A673 (cell line): ENCODE measurements around the gene RTL1. TPM values are rescaled to one million over a fixed set of nuclear protein-coding genes. Genes with fewer than 3 reads are reported as not detected.

ENCODE experiments used
- BruUV-seq: library from RNA; stranded (reverse); fragments of 400-500 nt; replicated peaks from 2 replicates; lab custom pipeline; 2021; lab: Mats Ljungman, UMichigan
- CTCF ChIA-PET: fragments of 300-600 bp; sonication (Branson Sonifier 250); formaldehyde crosslinking; loops from one replicate; lab custom pipeline; 2022; ENCODE audit warnings: antibody characterized with exemption; lab: Charles Lee
- POLR2A ChIA-PET: fragments of 300-600 bp; sonication (Branson Sonifier 250); formaldehyde crosslinking; loops from one replicate; lab custom pipeline; 2022; ENCODE audit warnings: antibody characterized with exemption; ENCODE audit not compliant: low non-redundant PET; lab: Charles Lee
- DNase-seq: peaks from one replicate; pipeline ENCODE4 v3.0.0-alpha.2; 2015; ENCODE audit warnings: low spot score
- H3K27ac ChIP-seq: fragments of 200-600 bp; sonication (generic); 2 replicates; pipeline ENCODE4 v1.5.1; 2016; ENCODE audit warnings: mixed run types, low read depth, mild to moderate bottlenecking, mixed read lengths, antibody characterized with exemption, low read length; ENCODE audit not compliant: poor library complexity, severe bottlenecking
- H3K27me3 ChIP-seq: fragments of 200-600 bp; sonication (generic); replicated peaks from 2 replicates; pipeline ENCODE4 v1.6.1; 2017; ENCODE audit warnings: mixed run types, low read depth, mild to moderate bottlenecking, mixed read lengths, antibody characterized with exemption, low read length; ENCODE audit not compliant: insufficient read depth, poor library complexity
- H3K36me3 ChIP-seq: fragments of 200-600 bp; sonication (generic); 2 replicates; pipeline ENCODE4 v1.6.1; 2016; ENCODE audit warnings: mixed run types, mild to moderate bottlenecking, mixed read lengths, antibody characterized with exemption, low read length; ENCODE audit not compliant: insufficient read depth, poor library complexity, severe bottlenecking
- H3K4me1 ChIP-seq: fragments of 200-600 bp; sonication (generic); 2 replicates; pipeline ENCODE4 v1.6.1; 2017; ENCODE audit warnings: mixed run types, mild to moderate bottlenecking, mixed read lengths, antibody characterized with exemption, low read length; ENCODE audit not compliant: insufficient read depth, poor library complexity, severe bottlenecking
- H3K4me3 ChIP-seq: fragments of 200-600 bp; sonication (generic); 2 replicates; pipeline ENCODE4 v1.5.1; 2016; ENCODE audit warnings: low read depth, mixed run types, mild to moderate bottlenecking, mixed read lengths, low read length; ENCODE audit not compliant: poor library complexity, severe bottlenecking
- H3K9me3 ChIP-seq: fragments of 200-600 bp; sonication (generic); 2 replicates; pipeline ENCODE4 v1.6.1; 2016; ENCODE audit warnings: mixed run types, low read depth, mild to moderate bottlenecking, mixed read lengths, antibody characterized with exemption, low read length; ENCODE audit not compliant: poor library complexity, severe bottlenecking
- CTCF ChIP-seq: fragments of 300-800, 200-600 bp; sonication (generic); conservative IDR thresholded peaks from 2 replicates; pipeline ENCODE4 v1.5.1; 2017; ENCODE audit warnings: low read depth, mild to moderate bottlenecking, antibody characterized with exemption, low read length, moderate library complexity, mixed read lengths
- EZH2 ChIP-seq: fragments of 200-600 bp; sonication (generic); IDR thresholded peaks from 2 replicates; pipeline ENCODE4 v1.6.1; 2017; ENCODE audit warnings: borderline replicate concordance, low read depth, mild to moderate bottlenecking, mixed read lengths, antibody characterized with exemption, low read length; ENCODE audit not compliant: poor library complexity, severe bottlenecking
- intact Hi-C: fragments of 100-400 bp; cut with micrococcal nuclease; formaldehyde crosslinking; loops from one replicate; pipeline ENCODE4 v1.10.0; 2022; ENCODE audit not compliant: unreplicated experiment
- total RNA-seq: library from RNA; stranded (reverse); gene quantifications from 2 replicates; pipeline ENCODE4 v1.2.3, GENCODE V29; 2021

Gene RTL1
- total RNA-seq, 1 experiment from 2014 or later: 0.09 TPM

DNA sequence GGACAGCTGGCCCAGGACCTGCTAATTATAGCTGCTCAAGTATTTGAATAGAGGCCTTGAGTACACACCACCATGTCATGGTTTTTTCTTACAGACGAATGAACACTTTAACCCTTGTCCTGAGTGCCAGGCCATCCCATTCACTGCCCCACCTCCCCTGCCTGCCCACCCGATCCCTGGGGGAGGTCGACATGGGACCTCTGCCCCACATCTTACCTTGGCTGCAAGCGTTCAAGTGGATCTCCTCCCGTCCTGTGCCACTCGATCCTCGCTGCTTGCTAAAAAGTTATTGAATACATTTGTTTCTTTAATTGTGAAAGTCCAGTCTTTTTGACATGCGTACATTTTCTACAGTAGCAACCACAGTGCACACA, 10.3 kb downstream of the RTL1 start:
- BruUV-seq: no TSS peak
- H3K27ac ChIP-seq: no peak overlapping the region
- no peak overlapping the region for H3K4me3 ChIP-seq
- ChIA-PET CTCF (no interaction called here), POLR2A (no interaction called here)
- no peaks in the 10 kb centered on the region for H3K36me3 ChIP-seq
- intact Hi-C loops: no loop called here
- no peaks in the 10 kb centered on the region for H3K27me3 ChIP-seq
- DNase-seq: no peak
- no peaks in the 10 kb centered on the region for H3K9me3 ChIP-seq
- TF ChIP-seq EZH2 (no peak), CTCF (no peak)
- H3K4me1 ChIP-seq: peaks cover 28% of the 10 kb centered on the region

DNA sequence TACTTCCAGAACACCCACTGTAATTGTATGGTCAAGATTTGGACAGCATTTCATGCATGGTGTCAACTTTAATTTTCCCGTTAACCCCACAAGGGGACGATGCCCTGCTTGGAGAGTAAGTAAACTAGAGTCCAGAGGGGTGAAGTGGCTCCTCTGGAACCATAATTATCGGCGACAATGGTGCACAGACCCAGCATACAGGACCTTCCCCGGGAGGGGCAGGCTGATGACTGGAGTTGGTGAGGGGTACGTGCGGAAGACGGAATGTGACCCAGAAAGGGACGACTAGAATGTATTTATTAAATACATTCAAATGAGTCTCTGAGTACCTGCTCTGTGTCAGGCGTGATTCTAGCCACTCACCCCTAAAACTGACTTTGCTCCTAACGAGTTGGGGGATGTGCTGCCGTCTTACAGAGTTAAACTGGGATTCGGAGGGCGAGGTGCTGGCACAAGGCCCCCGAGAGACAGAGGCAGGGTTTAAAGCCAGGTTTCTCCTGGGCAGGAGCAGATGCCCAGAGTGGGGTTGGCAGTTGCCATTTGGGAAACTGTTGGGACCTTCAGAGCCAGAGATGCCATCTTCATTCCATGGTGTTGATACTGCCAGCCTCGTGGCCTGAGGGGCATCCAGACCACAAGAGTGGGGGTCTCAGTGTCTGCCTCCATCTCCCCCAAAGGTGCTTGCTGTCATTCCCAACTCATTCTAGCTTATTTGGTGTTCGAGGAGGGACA, 10.9 kb downstream of the RTL1 start:
- Histone ChIP-seq H3K27ac (no peak overlapping the region), H3K27me3 (no peaks in the 10 kb centered on the region), H3K4me1 (peaks cover 29% of the 10 kb centered on the region), H3K9me3 (no peaks in the 10 kb centered on the region), H3K36me3 (no peaks in the 10 kb centered on the region), H3K4me3 (no peak overlapping the region)
- CTCF ChIA-PET: no interaction called here
- TF ChIP-seq CTCF: no peak
- no peak for TF ChIP-seq EZH2
- intact Hi-C loops: no loop called here
- POLR2A ChIA-PET: no interaction called here
- no peak for DNase-seq
- no TSS peak for BruUV-seq

GRCh38 chr14:100891501-100892445, 11.7 kb downstream of the RTL1 start:
- H3K27ac ChIP-seq: no peak overlapping the region
- no peak for TF ChIP-seq EZH2
- TF ChIP-seq CTCF: no peak
- ChIA-PET CTCF (no interaction called here), POLR2A (no interaction called here)
- H3K36me3 ChIP-seq: no peaks in the 10 kb centered on the region
- no peak for DNase-seq
- H3K27me3 ChIP-seq: no peaks in the 10 kb centered on the region
- intact Hi-C loops: no loop called here
- peaks cover 35% of the 10 kb centered on the region for H3K4me1 ChIP-seq
- H3K9me3 ChIP-seq: no peaks in the 10 kb centered on the region
- BruUV-seq: no TSS peak
- H3K4me3 ChIP-seq: no peak overlapping the region
